HG03103 (cell line): Measurements from ENCODE around the gene PNPLA5.
"Not testable (repeated sequence)": the region's sequence is repeated elsewhere in the genome, so short reads cannot be mapped to it uniquely, and the experiment has no call there.

Experiments used
- ATAC-seq: cut with Tn5 transposase; IDR thresholded peaks from one replicate; pipeline ENCODE4 v1.9.1; 2021; ENCODE audit warnings: low read depth; ENCODE audit not compliant: unreplicated experiment

PNPLA5 gene

DNA sequence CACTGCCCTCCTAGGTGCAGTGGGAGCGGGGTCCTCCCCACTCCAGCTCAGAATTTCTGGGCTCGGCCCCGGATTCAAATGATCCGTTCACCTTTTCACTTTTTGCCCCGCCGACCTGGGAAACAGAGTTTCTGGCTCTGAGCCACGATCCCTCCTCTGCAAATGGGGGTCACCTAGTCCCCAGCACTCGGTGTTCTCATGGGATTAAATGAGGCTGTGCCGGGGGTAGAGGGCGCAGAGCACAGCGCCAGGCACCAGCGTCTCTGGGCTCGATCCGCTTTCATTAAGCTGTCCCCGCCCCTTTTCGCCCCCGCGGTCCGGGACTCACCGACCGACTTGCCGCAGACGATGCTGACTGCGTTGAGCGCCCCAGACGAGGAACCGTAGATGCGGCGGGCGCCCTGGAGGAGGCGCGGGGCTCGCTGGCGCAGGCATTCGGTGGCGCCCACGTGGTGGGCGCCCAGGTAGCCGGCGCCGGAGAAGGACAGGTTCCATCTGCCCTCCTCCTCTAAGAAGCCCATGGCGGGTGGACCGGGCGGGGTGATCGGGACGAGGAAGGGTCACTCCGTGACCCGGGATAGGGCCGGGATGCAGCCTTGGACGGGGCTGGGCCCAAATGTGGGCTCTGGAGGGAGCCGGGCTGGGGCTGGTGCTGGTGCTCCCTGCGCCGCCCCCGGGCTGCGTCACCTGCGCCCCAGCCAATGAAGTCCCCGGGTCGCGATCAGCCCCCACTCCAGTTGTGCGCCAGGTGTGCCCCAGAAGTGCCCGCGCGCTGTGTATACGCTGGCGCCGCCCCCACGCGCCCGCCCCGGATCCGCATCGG is at the start of gene PNPLA5:
TSS of gene PNPLA5 (minus strand) at position 654 of the 823 bp plus-strand sequence. CDS start at position 521, 133 bp downstream.
- no peak for ATAC-seq

DNA sequence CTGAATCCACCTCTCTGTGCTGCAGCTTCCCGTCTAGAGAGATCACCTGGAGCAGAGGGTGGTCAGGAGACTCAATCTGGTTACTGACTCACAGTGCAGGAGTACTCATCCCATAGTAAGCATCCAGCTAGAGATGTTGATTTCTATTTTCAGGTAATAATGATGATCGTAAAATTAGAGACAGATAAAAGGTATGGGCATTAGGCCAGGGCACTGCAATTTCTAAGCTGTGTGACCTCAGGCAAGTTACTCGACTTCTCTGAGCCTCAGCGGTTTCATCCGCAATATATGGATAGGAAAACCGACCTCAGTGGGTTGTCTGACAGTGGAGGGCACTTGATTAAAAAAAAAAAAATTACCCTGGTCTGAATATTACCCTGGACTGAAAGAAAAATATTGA is 49.6 kb upstream of the PNPLA5 start:
- no peak for ATAC-seq

- ATAC-seq = no peak
Observed at GRCh38 chr22:43931771-43932170, 40.0 kb upstream of the PNPLA5 start.

DNA sequence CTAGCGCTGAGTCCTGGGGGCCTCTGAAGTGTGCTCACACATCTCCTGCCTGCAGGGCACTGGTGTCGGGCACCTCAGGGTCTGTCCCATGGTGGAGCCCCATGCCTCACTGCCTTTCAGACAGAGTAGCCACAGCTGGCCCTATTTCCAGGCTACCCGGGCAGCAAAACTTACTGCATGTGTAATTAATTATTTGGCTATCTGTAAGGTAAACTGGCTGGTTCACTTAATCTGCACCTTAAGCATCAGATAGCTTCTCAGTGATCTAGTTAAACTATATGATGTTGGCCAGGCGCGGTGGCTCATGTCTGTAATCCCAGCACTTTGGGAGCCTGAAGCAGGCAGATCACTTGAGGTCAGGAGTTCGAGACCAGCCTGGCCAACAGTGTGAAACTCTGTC is 37.1 kb upstream of the PNPLA5 start:
- no peak for ATAC-seq

DNA sequence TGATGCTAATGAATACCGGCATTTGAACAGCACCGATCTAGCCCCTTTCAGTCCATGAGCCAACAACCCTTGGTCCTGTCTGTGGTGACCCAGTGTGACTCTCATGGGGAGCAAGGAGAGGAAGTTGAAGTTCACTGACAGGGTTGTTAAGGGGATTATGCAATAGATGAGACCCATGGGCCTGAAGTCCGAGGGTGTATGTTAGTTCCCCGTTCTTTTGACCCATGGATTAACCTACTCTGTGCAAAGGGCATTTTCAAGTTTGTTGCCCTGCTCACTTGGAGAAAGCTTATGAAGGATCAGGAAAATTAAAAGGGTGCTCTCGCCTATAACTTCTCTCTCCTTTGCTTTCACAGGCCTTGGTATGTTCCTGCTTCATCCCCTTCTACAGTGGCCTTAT is 36.7 kb upstream of the PNPLA5 start:
- ATAC-seq = no peak

DNA sequence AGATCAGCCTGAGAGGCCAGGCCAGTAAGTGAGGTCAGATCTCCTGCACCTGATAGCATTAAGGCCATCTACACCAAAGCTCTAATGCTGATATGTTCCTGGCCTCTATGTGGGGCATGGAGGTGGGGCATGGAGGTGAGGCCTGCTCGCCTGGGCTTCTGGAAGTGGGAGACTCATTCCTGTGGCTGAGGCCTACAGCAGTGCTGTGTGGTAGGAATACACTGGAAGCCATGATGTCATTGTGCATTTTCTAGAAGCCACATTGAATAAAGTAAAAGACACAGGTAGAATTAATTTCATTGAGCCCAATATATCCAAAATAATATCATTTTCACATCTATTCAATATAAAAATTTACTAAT is 34.5 kb upstream of the PNPLA5 start:
- ATAC-seq = no peak

DNA sequence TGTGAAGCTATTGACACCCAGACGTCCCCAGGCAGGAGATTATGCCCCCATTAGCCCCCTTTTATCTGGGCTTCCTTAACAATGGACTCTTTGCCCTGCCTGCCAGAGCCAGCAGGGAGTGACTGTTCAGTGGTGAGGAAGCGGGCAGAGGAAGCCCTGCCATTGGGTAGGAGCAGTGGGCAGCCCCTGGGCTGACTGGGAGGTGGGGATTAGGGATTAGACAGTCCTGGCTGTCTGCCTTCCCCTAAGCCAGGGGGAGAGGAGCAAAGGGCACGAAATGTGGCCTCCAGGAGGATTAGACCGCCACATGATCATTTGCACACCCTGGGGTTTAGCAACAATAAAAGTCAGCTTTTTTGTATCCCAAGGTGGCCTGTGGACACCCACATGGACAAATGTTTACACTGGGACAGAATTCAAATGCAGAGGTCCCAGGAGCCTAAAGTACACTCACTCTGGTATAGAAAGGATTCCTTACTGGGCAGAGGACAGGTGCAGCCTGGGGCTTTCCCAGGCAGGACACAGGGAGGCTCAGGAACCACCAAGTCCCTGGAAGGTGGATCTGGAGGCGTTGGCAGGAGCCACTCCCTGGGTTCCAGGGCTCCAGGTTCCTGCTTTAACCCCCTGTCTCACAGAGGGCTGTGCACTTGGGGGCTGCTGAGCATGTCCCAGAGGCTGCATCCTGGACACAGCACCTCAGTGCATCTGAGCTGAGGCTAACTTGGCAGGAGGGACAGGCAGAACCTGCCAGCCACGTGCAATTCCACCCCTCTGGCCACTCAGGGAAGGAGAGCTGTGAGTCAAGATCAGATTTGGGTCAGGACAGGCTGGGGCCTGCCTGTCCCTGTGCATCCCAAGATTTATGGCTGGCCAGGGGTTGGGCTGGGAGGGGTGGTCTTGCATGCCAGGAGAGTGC is 33.9 kb upstream of the PNPLA5 start:
- no peak for ATAC-seq

- ATAC-seq = no peak
Observed at GRCh38 chr22:43924877-43925276, 33.1 kb upstream of the PNPLA5 start.

GRCh38 chr22:43923631-43924464 is 32.0 kb upstream of the PNPLA5 start, which contains the start of gene PNPLA3:
TSS of gene PNPLA3 (plus strand) at chr22:43923805. CDS start at chr22:43923912, 107 bp downstream.
- ATAC-seq = no peak

DNA sequence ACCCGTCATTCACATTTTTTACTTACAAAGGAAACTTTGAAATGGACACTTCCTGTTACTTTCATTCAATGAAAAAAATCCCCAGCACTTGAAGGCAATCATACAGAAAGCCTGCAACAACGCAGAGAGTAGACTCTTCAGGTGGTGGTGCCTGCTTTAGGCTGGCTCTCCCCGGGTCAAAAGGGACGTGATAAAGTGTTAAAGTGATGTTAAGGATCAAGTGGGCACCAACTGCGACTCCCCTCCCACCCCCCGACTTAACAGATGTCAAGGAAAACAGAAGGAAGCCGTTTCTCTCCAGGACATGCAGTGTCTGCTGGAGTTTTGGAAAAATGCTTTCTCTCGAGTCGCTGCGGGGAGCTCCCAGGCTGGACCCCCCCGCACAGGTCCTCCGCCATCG is 31.4 kb upstream of the PNPLA5 start:
- ATAC-seq = no peak

DNA sequence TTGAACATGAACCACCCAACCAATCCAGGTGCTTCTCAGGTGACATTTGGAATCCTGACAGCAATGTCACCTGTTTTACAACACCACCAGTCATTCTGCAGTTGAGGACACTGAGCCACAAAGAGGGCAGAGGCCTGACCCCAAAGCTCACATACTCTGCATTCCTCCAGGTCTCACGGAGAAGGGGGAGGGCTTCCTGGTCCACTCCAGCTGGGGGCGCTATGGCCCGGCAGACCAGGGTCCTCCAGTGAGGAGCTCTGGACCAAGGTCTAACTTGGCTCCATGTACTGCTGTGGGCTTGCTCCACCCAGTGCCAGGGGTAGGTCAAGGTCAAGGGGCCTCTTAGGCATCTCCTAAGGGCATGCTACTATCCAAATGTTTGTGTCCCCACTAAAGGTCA is 30.3 kb upstream of the PNPLA5 start:
- ATAC-seq = no peak

DNA sequence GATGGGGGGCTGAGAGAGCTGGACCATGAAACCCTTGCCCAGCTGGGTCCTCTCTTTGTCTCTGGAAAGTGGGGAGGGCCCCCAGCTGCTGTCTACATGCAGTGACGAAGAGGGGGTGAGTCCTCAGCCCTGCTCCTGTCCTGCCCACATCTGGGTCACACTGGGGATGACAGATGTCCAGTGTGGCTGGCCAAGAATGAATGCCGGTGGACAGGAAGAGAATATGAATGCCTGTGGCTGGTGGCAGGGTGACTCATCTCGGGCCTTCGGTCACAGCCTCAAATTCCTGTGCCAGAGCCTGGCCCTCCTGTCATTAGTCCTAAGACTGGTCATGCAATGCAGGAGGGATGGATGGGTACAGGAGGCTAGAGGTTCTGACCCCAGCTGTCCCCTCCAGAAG is 29.6 kb upstream of the PNPLA5 start:
- ATAC-seq = no peak

GRCh38 chr22:43919106-43919973 is 27.5 kb upstream of the PNPLA5 start:
- ATAC-seq = no peak

GRCh38 chr22:43917521-43917920 is 25.7 kb upstream of the PNPLA5 start:
- ATAC-seq = no peak

DNA sequence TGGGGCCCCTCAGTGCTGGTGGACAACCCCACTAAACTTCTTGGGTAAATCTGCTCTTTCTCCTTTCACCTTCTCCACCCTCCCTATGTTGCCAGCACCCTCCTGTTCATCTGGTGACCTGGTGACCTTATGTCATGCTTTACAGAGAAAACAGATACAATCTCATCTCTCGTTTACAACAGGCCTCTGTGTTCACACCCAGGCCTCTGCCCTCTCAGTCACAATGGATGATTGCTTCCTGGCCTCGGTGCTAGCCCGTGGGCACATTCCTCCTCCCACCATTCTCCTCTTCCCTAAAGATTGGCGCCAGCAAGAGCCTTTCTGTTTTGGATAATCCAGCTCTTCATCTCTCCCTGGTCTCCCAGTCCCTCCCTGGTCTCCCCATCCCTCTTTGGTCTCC is 19.5 kb upstream of the PNPLA5 start:
- no peak for ATAC-seq

GRCh38 chr22:43910178-43910695 is 18.4 kb upstream of the PNPLA5 start:
- ATAC-seq = no peak

GRCh38 chr22:43909708-43910107 is 17.9 kb upstream of the PNPLA5 start:
- ATAC-seq = no peak

GRCh38 chr22:43905681-43906080 is 13.9 kb upstream of the PNPLA5 start:
- ATAC-seq = no peak

- ATAC-seq = not testable (repeated sequence)
Observed at GRCh38 chr22:43904412-43904811, 12.6 kb upstream of the PNPLA5 start.
